SK-N-SH (cell line): ENCODE results near the gene PFN1.

Experiments used
- CTCF ChIP-seq: fragments of 200-600 bp; sonication (generic); IDR thresholded peaks from 2 replicates; pipeline ENCODE4 v1.6.1; 2017; ENCODE audit warnings: antibody characterized with exemption, mild to moderate bottlenecking, moderate library complexity
- JUND ChIP-seq: IDR thresholded peaks from 2 replicates; pipeline ENCODE4 v1.4.0; 2012
- RFX5 ChIP-seq: IDR thresholded peaks from 2 replicates; pipeline ENCODE4 v1.6.1; 2012; ENCODE audit warnings: mild to moderate bottlenecking, improper control_type of control experiment, low read length
- TAF1 ChIP-seq: IDR thresholded peaks from 2 replicates; pipeline ENCODE4 v1.6.1; 2012; ENCODE audit warnings: low read depth, mild to moderate bottlenecking, low read length, moderate library complexity, borderline replicate concordance

DNA sequence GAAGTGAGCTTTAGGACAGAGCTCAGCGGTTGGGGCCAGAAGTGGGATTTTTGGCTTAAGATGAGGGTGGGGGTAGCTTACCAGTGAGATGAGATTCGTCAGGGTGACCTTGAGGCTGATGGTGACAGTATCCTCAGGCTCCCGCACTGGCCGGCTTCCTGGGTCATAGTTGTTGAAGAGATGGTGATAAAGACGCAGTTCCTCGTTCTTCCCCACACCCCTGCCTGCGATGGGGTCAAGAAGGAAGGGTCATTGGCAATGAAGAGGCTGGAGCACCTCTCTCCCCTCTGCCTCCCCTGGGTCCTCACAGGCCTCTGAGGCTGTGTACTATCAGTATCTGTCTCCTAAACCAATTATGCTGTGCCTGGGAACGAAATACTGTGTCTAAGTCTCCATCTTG, 45.8 kb downstream of the PFN1 start:
- TF ChIP-seq CTCF (no peak), JUND (no peak), RFX5 (no peak), TAF1 (no peak)
